HG03354 (cell line): ENCODE data around the gene MGAM2.

Experiments
- ATAC-seq: cut with Tn5 transposase; IDR thresholded peaks from one replicate; pipeline ENCODE4 v1.9.1; 2021; ENCODE audit warnings: mild to moderate bottlenecking; ENCODE audit not compliant: unreplicated experiment, poor library complexity, severe bottlenecking

Gene MGAM2

DNA sequence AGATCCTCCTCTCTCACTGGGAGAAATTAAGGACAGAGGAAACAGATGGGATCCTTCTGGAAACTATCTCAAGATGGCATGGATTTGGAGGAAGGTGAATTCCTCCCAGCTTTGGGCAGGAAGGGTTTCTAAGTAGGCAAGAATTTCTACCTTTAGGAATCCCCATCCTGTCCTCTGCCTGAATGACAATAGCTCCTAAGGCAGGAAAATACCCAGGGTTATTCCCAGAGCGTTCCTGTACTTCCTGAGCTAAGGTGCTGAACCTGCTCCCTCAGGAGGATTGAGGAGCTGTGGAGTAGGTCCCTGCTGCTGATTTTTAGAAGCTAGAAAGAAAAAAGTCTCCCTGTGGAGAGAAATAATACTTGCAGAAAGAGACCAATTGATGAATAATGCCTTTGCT, 568 bp downstream of the MGAM2 start:
- no peak for ATAC-seq

DNA sequence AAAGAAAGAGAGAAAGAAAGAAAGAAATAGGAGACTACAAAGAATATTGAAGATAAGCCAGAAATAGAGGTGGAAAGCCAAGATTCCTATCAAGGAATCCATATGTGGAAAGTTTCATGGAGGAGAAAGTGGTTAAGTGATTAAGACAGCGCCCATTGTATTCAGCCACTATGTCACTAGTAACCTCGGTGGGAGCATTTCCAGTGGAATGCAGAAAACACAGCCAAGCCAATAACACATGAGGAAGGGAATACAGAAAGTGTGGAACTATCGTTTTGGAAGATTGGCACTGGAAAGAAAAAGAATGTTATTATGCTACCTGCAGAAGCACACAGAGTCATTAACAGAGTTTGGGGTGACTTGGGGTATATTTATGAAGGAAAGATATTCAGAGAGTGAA, 2.7 kb downstream of the MGAM2 start:
- no peak for ATAC-seq

DNA sequence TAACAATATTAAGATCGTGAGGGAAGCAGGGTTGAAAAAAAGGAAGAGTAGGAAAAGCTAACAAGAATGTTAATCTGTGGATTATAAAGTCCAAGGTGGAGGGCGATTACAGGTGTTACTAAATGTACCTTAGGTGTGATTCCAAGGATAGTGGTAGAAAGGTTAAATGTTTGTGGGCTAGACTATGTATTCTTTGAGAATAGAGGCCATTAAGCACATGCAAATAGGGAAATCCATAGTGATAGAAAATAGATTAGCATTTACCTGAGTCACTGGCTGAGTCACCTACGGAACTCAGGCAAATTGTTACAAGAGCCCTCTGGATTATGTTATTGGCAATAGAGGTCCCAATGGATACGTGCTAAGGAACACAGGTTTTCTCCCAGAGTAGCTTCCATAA, 9.0 kb downstream of the MGAM2 start:
- ATAC-seq, result no peak

DNA sequence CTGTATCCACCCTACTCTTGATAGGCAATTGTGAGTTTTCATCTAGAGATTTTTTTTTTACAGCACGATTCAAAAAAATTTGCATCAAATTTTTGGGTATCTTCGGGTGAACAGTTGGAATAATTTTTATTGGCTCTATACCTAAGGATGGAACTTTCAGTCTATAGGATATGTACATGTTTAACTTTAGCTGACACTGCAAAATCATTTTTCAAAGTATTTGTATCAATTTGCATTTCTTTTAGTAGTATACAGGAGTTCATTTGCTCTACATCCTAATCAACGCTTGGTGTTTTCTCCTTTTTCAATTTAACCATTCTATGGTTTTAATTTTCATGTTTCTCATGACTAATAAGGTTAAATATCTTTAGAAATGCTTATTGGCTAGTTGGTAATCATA, 11.7 kb downstream of the MGAM2 start:
- no peak for ATAC-seq

DNA sequence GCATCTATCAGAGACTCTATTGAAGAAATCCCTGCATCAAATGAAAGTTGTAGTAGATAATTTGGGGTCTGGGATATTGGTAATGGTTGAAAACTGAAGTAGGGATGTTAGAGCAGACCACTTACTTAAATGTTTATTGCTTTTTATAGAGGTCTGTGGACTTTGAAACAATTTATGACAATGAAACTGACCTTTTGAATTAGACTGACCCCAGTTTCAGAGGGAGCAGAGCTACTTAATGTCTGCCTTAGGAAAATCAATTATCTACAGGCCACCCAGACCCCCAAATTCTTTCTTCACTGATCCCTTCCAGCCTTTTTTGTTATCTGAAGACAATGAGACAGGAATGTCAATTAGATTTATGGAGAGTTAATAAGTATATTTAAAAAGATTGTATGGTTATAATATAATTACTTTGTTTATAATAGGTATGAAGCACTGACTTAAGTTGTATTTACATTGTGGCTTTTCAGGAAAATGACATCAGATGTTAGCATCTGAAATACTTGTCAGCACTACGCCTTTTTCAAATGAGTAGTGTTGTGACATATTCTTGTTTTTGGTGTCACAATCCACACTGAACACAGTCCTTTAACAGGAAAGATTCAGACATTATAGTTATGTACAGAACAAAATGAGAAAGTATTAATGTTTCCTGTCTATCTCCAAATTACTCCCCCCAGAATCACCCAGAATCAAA, 13.9 kb downstream of the MGAM2 start:
- no peak for ATAC-seq

DNA sequence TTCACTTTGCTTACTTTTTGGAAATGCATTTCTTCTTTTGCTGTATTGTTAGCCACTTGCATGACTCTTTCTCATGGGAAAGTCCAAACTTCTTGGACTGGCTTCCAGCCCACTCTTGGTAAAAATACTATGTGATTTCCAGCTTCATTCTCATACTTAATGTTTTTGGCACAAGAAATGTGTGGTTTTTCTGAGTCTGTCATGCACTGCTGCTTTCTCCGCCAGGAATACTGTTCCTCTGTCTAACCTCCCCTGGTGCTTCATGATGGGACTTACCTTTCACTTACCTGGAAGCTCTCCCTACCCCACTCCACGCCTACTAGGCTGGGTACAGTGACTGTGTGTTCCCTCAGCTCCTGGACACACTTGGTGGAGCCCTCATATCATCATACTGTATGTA, 18.7 kb downstream of the MGAM2 start:
- no peak for ATAC-seq

DNA sequence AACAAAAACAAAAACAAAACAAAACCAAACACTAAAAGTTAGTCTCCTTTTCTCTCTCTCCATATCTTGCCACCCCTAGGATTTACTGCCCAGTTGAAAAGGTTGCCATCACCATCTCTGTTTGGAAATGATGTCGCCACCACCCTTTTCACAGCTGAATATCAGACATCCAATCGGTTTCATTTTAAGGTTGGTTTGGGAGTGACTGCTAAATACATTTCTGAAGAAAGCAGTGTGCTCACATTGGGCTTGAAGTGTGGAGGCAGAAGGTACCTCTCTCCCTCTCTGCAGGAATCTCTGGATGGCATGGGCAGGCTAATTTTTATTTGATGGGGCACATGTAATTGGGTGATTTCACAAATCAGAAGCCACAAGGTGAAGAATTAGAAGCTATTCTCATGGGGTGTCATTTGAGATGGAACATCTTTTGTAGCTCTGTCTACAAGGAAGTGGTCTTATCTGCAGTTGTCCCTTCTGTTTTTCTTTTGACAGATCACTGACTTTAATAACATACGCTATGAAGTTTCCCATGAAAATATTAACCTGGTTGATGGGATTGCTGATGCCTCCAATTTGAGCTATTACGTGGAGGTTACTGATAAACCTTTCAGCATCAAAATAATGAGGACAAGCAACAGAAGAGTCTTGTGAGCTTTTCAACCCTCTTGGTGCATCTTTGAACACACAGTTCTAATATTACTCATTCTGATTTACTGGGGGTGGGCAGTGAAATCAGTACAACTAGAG, 20.1 kb downstream of the MGAM2 start:
- ATAC-seq, result no peak

DNA sequence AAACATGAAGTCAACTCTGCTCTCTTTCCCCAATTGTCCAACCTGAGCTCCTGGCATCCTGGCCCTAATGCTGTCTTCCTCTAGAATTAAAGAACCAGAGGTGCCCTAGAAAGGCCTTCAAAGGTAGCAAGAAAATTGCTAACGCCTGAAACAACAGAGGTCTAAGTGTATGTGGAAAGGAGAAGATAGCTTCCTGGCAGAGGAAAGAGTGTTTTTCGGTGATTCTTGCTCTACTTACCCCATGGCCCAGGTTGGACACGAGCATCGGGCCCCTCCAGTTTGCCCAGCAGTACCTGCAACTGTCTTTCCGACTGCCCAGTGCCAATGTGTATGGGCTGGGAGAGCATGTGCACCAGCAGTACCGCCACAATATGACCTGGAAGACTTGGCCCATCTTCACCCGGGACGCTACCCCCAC, 22.2 kb downstream of the MGAM2 start:
- ATAC-seq, result no peak

DNA sequence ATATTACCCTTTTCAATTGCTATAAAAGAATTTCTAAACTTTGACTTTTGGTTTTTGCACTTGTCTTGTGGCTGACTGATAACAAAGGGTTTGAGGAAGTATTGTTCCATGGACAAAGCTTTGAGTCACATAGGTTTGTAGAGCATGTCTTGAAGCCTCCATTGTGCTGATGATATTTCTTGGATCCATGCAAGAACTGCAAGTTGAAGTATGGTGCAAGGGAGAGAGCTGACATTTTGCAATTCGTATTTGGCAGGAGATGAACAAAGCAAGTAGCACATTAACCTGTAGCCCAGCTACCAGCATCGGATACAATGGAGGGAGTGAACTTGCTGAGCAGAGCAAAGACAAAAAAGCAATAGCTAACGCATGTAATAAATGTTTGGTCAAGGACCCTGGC, 23.4 kb downstream of the MGAM2 start:
- ATAC-seq, result no peak

DNA sequence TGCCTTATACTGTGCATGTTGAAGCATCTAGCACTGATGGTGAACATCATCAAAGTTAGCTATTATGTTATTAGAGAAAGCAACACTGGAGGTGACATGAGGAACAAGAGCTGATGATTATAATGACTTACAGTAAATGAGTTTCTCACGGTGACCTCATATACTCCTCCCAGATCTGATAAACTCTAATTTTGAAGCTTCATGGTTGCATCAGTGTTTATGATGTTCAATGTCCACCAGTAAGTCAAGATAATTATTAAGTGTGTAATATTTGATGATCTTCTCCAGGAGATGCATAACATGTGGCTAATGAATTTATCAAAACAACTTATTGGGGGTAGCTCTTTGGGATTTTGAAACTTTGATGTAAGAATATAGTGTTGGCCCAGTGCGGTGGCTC, 27.5 kb downstream of the MGAM2 start:
- no peak for ATAC-seq

DNA sequence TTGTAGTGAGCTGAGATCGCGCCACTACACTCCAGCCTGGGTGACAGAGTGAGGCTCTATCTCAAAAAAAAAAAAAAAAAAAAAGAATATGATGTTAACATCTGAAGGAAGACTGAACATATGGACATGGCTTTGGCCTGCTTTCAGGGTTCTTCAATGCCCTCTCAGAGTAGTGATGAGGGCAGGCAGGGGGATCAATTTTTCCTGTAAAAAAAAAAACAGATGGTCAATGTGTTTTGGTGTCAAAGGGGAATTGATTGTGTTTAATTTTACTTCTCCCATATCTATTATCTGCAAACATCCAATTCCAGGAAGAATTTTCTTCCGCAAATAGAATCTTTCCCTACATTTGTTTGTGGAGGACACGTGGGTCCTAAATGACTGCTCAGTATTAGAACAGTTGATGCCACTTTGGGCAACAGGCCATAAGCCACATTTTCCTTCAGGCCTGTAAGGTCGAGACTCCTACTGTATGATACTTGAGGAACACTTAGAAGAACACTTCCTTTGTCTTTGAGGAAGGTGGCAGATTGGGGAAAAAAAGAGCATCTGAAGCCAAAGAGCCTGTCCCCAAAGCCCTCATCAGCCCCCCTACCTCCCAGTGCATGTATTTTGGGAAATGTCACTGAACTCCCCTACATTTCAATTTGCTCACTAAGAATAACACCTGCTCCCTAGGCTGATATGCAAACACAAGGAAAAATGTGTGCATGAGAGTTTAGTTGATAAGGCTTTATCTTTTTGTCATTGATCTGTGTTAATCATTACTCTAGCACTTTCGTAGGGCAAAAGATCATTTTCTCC, 28.3 kb downstream of the MGAM2 start:
- ATAC-seq, result no peak

DNA sequence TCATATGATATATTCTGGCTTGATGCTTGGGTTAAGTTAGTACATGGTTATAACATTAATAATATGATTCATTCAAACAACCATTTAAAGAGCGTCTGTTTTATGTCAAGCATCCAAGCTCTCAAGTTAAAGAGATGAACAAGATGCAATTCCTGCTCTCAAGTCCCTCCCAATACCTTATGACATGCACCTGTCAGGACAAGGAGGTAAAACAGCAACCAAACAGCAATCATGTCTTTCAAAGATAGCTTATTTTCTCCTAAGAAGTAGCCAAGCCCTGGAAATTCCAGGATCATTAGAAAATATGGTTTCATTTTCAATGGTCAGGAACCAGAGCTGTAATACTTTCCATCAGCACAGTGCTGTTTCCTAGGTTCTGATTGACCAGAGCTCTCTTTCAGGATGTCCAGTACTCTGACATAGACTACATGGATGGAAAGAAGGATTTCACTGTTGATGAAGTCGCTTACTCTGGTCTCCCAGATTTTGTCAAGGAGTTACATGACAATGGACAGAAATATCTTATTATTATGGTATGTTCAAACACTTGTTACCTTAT, 29.0 kb downstream of the MGAM2 start:
- no peak for ATAC-seq

DNA sequence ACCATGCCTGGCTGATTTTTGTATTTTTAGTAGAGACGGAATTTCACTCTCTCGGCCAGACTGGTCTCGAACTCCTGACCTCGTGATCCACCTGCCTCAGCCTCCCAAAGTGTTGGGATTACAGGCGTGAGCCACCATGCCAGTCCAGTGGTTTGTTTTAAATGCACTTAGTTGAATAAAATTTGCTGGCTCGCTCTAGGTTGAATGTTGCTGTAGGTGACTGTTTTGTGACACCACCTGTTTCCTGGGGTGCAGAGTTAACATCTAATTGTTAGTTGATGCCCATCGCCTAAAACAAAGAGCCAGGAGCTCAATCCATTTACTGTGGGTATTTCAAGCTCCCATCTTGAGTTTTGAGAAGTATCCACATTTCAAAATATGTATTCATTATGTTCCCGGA, 31.2 kb downstream of the MGAM2 start:
- ATAC-seq, result no peak

DNA sequence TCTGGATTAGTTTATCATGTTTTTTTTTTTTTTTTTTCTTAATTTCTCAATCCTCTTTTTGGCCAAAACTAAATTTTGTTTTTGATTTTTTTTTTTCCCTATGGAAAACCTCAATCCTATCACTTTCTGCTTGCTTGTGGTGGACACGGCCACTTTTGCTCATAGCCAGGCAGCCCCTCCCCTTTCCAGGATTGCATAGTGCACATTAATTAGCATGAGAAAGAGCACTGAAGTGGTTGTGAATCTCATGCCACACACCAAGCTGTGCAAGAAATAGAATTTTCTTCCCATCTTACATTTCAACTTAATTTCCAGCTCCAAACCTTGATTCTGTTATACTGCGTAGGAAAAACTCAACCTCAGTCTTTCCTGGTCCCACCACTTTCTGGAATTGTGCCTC, 34.6 kb downstream of the MGAM2 start:
- no peak for ATAC-seq

DNA sequence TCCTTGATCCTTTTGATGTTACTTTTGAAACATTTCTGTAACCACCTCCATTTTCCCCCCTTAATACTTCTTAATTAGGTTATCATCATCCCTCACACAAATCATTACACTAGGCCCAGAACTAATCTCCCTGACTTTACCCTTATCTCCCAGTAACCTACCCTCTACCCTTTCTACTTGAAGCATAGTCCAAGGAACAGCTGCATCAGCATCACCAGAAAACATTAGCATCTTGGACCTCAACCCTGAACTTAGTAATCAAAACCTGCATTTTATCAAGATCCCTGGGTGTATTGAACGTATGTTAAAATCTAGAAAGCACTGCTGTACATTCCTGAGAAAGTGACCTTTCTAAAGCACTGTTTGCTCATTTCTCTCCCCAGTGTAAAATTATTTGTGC, 38.8 kb downstream of the MGAM2 start:
- ATAC-seq, result no peak

DNA sequence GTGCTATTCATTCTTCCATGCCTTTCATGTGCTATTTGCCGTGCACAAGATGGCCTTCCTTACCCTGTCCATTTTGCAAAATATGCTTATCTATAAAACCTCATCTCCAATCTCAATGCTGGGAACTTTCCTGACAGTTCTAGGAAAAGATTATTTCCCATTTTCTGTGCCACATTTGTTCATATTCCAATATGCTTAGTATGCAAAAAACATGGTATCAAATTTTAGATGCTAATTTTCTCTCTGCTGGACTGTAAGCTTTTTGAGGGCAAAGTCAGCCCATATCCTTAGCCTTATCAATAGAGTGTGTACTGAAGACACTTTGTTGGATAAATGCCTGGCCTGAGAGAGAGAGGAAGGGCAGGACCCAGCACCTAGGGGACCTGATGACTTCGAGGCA, 39.4 kb downstream of the MGAM2 start:
- no peak for ATAC-seq

DNA sequence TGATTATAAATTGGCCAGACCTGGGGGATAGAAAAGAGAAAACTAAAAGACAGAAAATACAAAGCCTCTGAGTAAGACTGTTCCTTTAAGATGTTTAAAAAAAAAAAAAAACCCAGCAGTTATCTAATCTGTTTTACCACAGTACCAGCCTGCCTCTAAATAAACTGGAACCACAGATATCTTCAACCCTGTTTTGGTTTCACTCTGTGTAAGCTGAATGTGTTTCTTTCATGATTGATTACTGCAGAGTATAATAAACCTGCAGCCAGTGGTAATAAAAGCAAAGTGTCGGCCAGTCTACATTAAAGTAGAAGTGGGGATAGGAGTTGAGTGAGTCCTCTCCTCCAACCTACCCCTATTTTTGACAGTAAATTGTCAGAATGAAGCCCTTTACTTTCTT, 40.6 kb downstream of the MGAM2 start:
- peak; percentile 66 for ATAC-seq

DNA sequence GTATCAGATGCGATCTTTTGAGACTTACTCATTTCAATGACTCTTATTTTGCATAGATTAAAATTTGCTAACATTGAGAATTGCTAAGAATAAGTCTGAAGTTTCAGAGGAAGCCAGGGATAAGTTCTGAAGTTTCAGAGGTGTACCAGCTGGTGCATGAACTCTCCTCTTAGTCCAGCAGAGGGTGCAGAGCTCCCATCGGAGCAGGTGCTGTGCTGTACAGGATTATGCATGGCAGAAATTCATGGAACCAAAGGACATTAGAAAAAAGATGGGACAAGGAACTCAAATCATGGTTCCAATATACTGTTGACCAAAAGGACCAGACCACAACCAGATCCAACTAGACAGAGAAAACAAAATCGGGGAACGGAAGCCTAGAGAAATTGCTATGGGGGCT, 41.9 kb downstream of the MGAM2 start:
- peak; percentile 64 for ATAC-seq

DNA sequence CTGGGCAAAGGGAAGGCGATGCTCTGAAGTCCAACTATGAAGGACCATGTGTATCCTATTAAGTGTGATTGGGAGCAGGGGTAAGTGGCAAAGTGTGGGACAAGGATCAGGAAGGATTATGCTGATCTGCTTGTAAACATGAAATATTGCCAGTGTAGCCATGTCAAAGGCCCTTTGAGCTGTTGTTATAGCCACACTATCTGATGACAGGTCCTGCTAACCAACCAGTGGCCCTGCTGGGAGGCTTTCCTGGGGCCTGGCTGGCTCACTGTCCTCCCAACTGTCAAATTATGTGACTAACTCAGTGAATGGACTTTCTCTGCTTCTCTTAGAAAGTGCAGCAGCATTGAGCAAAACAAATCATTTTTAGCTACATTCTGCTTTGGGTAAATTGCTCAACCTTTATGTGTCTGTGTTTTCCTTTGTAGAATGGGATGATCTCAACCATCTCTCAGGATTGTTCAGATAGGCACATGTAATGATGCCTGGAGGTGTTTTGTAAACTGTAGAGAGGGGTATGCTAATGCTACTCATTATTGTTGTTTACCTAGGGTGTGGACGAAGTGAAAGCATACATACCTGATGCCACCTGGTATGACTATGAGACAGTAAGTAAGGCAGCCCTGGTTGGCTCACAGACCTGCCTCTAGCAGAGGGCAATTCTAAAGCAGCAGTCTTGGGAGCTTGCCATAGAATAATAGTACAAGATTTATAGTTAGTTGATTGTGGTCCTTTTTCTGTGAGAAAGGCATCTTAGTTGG, 47.4 kb downstream of the MGAM2 start:
- ATAC-seq, result no peak

DNA sequence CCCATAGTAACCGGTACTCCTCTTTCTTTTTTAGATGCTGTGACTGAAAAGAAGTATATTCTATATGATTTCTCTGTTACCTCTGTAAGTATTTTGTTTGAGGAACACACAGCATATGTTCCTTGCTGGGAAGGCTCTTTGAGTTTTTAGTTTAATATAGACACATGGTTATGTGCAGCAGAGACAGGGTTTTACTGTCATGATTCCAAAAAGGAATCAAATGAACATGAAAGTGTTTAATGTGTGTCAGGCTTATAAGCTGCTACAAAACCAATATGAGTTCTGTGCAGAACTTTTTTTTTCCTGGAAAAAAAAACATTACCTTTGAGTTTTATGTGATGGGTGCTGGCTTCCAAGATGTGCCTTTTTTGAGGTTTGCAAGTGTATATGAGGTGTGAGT, 50.4 kb downstream of the MGAM2 start:
- no peak for ATAC-seq
